Transverse colon (tissue), 4 donors: ENCODE data around the gene MACC1.

ENCODE experiments used
- EP300 ChIP-seq: sonication (generic); formaldehyde crosslinking; IDR thresholded peaks from one replicate; pipeline ENCODE4 v1.6.1; 2017; ENCODE audit warnings: antibody characterized with exemption, low read depth
- POLR2A ChIP-seq: fragments of 450-650 bp; IDR thresholded peaks from one replicate; pipeline ENCODE4 v1.6.1; 2016; ENCODE audit warnings: antibody characterized with exemption, mild to moderate bottlenecking, moderate library complexity
- POLR2AphosphoS5 ChIP-seq, 3 donors: sonication (generic); formaldehyde crosslinking; IDR thresholded peaks; one replicate each; pipeline ENCODE4 v1.6.1; 2016; ENCODE audit warnings: antibody characterized with exemption in 3 of 3
- TF ChIP-seq, protein P1 (sequence below), 5 experiments: fragments of 200-600 bp in 3 of 5; fragments of 450-650 bp in 2 of 5; sonication (generic) in 3 of 5; IDR thresholded peaks; 1 replicate in 2 of 5; 2 replicates in 3 of 5; pipeline ENCODE4 v1.5.1; 2016 to 2017; ENCODE audit warnings: antibody characterized with exemption in 5 of 5, inconsistent platforms in 3 of 5, mild to moderate bottlenecking in 2 of 5, moderate library complexity in 1 of 5

DNA sequence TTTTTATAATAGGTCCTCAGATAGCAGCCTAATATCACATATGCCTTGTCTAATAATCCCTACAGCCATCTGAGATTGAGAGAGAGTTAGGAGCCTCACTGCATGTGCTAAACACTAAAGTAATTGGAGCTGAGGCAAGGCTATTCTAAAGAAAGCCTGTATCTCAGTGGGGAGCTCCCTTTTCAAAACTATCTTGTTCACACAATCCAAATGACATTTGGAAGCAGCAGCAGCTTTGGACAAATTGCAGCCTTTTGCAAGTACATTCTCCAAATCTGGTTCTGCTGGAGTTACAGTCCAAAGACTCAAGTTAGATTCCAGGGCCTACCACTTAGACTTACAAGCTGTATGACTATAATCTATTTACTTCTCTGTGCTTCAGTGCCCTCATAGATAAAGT is 104.5 kb downstream of the MACC1 start:
- TF ChIP-seq, protein P1, sequence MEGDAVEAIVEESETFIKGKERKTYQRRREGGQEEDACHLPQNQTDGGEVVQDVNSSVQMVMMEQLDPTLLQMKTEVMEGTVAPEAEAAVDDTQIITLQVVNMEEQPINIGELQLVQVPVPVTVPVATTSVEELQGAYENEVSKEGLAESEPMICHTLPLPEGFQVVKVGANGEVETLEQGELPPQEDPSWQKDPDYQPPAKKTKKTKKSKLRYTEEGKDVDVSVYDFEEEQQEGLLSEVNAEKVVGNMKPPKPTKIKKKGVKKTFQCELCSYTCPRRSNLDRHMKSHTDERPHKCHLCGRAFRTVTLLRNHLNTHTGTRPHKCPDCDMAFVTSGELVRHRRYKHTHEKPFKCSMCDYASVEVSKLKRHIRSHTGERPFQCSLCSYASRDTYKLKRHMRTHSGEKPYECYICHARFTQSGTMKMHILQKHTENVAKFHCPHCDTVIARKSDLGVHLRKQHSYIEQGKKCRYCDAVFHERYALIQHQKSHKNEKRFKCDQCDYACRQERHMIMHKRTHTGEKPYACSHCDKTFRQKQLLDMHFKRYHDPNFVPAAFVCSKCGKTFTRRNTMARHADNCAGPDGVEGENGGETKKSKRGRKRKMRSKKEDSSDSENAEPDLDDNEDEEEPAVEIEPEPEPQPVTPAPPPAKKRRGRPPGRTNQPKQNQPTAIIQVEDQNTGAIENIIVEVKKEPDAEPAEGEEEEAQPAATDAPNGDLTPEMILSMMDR (IDR thresholded peaks at IDR 0.05) = no peak
- TF ChIP-seq POLR2AphosphoS5 (IDR thresholded peaks at IDR 0.05) (no peak), POLR2A (no peak), EP300 (no peak)
